Germinal center (tissue), 1 donor: ENCODE data around the gene TIGD2.
"Not testable (repeated sequence)": the region's sequence is repeated elsewhere in the genome, so short reads cannot be mapped to it uniquely, and the experiment has no call there.

Experiments
- DNase-seq: peaks from one replicate; pipeline ENCODE4 v3.0.0; 2012; ENCODE audit warnings: mixed read lengths, low spot score

The TIGD2 gene

DNA sequence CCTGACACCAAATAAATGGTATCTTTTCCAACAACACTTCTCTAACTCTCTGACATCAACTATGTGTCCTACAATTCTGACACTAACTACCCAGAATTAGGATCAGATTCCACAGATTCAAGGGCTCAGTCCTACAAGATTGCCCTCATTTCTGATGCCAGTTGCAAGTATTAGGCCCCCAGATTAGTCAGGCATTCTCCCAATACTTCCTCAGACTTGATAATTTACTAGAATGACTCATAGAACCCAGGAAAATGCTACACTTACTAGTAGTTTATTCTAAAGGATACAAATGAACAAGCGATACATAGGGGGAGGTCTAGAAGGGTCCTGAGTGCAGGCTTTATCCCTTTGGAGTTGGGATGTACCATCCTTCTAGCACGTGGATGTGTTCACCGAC is 8.5 kb downstream of the TIGD2 start:
- no peak for DNase-seq

- DNase-seq = no peak
These were observed 10.2 kb downstream of the TIGD2 start for GRCh38 chr4:89121387-89122068.

DNA sequence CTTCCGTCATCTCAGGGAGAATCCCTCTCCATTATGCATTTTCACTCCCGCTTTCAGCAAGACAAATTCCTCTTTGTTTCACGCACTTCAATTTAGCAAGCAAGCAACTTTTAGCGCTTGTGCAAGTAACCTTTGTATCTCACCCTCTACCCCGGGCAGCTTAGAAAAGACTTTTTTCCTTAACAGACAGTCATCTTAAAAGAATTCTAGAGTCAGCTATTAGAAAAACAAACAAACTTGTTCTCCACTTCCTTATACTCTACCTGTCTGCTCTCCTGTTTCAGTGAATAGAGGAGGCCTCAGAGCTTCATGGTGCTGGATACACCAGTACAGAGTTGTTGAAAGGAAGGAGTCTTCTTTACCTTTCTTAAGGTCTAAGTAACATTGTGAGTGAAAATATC is 12.1 kb downstream of the TIGD2 start:
- no peak for DNase-seq

GRCh38 chr4:89125901-89126782 is 14.8 kb downstream of the TIGD2 start:
- no peak for DNase-seq

DNA sequence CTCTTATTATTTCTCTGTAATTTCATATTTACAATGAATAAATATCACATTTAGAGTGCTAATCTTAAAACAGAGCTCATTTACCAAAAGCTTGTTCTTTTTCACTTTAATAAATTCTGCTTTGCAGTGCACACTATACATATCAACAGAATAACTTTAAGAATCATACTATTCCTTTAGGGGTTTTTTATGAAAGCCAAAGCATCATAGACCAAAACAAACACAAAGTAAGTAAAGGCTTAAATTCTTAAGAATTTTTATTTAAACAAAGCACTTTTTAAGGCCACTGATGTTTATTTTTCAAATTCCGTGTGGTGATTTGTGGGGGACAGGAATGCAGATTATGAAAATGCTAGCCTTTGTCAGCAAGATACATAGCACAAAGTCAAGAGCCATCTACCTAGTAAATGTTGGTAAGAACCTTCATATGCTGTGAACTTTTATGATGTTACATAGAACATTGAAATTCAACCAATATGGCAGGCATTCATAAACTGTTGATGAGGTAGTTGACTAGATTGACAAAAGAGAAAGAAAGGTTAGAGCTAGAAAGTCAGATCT is 17.8 kb downstream of the TIGD2 start:
- DNase-seq = no peak

GRCh38 chr4:89134775-89135319 is 23.5 kb downstream of the TIGD2 start:
- DNase-seq = no peak

DNA sequence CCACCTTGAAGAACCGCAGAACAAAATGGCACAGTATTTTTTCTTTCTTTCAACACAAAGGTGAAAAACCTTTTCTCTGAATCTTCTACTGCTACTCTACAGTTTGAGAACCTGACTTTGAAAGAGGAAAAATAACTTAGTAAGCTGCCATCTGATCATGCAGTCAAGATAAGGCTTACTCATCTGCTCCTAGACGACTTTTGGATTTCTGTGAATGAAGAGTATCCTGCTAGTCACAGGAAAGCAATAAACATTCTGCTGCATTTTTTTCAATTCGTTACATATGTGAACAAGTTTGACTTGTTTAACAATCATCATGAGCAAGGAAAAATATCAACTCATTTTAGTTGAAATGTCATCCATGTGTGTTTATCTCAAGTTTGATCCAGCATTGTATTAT is 25.2 kb downstream of the TIGD2 start:
- no peak for DNase-seq

GRCh38 chr4:89137231-89137630 is 25.9 kb downstream of the TIGD2 start:
- DNase-seq = no peak

- no peak for DNase-seq
These were observed 26.4 kb downstream of the TIGD2 start for GRCh38 chr4:89137695-89138094.

- DNase-seq = no peak
These were observed 28.9 kb downstream of the TIGD2 start for GRCh38 chr4:89140168-89140759.

GRCh38 chr4:89142691-89143669 is 31.6 kb downstream of the TIGD2 start:
- DNase-seq = no peak

DNA sequence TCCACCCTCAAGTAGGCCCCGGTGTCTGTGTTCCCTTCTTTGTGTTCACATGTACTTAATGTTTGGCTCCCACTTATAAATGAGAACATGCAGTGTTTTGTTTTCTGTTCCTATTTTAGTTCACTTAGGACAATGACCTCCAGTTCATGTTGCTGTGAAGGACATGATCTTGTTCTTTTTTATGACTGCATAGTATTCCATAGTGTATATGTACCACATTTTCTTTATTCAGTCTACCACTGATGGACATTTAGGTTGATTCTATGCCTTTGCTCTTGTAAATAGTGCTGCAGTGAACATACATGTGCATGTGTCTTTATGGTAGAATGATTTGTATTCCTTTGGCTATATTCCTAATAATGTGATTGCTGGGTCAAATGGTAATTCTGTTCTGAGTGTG is 33.3 kb downstream of the TIGD2 start:
- not testable (repeated sequence) for DNase-seq

- DNase-seq = no peak
These were observed 34.9 kb downstream of the TIGD2 start for GRCh38 chr4:89146196-89146595.

DNA sequence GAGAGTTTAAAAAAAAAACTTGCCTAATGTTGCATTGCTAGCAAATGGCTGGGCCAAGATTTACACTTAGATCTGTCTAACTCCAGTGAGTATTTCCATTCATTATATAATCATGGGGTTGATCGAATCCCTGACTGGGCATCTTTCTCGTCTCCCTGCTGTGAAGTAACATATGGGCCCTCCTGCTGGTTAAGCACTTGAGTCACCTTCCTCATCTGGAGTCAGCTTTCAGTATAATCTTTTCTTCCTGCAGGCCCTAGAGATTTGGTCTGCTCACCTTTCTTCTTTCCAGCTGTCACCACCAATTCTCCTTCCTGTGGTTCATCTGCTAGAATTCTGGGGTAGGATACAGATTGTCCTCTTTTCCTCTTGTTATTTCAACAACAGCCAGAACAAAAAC is 41.6 kb downstream of the TIGD2 start:
- DNase-seq = no peak

DNA sequence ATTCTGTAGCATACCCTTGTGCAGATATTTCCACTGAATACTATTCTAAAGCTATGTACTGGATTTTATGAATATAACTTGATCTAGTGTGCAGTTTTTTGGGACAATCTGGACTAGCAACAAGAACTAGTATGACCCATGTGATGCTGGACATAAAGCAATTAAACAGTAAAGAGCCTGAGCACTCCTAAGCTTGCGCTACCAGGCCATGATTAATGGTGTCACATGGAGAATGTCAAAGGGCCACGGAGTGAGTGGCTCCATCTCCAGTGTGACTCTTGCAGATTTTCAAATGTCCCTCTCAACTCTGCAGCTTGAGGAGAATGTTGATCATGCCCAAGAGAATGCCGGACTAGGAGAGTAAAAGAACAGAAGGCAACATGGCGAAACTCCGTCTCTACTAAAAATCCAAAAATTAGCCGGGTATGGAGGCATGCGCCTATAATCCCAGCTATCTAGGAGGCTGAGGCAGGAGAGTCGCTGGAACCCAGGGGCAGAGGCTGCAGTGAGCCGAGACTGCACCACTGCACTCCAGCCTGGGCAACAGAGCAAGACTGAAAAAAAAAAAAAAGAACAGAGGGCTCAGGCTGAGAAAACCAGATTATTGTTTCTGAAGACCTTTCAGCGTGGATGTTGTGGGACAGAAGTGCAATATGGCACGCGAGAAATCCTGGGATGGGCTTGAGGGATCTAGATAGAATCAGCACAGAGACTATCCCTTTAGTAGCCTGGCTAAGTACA is 45.0 kb downstream of the TIGD2 start:
- no peak for DNase-seq

GRCh38 chr4:89157488-89158024 is 46.2 kb downstream of the TIGD2 start:
- DNase-seq = no peak

GRCh38 chr4:89158884-89159503 is 47.7 kb downstream of the TIGD2 start:
- DNase-seq = peak; percentile 25

- DNase-seq = no peak
These were observed 49.5 kb downstream of the TIGD2 start for GRCh38 chr4:89160806-89161205.

- DNase-seq = no peak
These were observed 50.5 kb downstream of the TIGD2 start for GRCh38 chr4:89161841-89162240.

GRCh38 chr4:89162496-89162895 is 51.2 kb downstream of the TIGD2 start:
- DNase-seq = no peak
